Glomerular endothelial cell (primary cell): ENCODE measurements around the gene EPHA3. TPM values are rescaled to one million over a fixed set of nuclear protein-coding genes. Genes with fewer than 3 reads are reported as not detected.

Experiments used
- DNase-seq: peaks from one replicate; pipeline ENCODE4 v3.0.0-alpha.2; 2011; ENCODE audit warnings: low read depth, low spot score; ENCODE audit errors: extremely low read depth
- total RNA-seq: library from RNA; depleted of rRNA; stranded (reverse); fragments of >200 nt; gene quantifications from 2 replicates; pipeline ENCODE4 v1.2.3, GENCODE V29; 2015

EPHA3 gene
- total RNA-seq, 1 donor from 2014 or later, result 1.1 TPM

DNA sequence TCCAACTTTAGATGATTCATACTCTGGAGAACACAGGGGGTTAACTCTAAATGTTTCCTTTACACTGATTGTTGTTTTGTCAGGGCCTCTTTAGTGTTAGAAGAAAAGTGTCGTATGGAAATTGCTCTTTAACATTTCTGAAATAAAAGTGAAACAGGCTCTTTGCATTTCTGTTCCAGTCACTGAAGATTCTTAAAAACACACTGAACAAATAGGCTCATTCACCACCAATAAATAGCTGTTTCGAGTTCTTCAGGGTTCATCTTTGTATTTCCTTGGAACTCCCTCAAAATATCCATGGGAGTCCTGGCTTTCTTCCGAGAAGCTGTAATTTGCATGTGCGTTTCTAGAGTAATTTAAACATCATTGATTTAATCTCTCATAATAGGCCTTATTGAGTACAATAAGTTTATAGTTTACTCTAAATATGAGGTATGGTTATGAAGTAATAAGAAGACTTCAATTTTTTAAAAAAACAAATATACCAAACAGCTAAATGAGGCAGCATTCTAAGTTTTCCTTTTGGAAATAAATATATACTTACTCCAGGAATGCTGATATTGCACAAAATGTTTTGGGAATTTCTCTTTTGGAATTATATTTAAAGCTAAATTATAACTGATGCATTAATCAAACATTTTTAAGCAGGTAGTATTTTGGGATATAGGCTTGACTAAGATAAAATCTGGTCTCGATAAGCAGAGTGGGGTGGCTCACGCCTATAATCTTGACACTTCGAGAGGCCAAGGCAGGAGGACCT, 327.4 kb downstream of the EPHA3 start:
- DNase-seq, result no peak

GRCh38 chr3:89436846-89437245, 329.4 kb downstream of the EPHA3 start:
- no peak for DNase-seq

DNA sequence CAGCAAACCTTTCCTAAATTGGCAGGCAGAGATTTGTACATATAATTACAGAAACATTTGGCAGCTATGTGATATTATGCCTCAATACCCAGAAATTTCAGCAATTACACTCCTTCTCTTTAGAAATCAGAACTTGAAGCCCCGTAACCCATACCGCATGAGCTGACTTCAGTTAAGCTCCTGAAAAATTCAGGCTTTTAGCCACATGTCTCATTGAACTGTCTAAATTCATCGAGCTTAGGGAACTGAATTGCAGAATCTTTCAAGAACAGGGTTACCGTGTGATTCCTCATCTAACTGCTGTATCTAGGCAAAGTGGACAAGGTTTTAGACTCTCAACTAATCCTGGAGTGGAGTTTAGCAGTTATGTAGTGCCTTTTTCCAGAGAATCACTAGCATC, 333.0 kb downstream of the EPHA3 start:
- DNase-seq, result no peak

GRCh38 chr3:89441141-89441540, 333.7 kb downstream of the EPHA3 start:
- no peak for DNase-seq

GRCh38 chr3:89446593-89446992, 339.2 kb downstream of the EPHA3 start:
- no peak for DNase-seq

DNA sequence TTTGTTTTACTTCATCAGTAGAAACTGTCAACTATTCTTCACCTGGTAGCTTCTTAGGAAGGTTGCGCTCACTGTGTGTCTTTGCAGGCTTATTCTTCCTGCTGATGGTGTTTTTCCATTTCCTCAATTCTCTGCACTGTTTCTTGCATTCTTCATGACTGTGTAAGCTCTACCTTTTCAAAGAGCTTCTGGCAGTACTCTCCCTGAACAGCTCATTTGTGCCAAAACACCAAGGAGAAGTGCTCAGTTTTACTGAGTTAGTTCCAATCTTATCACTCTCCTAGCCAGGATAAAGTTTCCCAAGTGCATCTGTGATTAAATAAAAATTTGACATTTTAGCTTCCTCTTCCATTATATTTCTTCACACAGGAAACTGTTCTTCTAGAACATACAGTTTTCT, 339.8 kb downstream of the EPHA3 start:
- DNase-seq, result no peak

- DNase-seq, result no peak
Measured at GRCh38 chr3:89449086-89449485, 341.7 kb downstream of the EPHA3 start.

DNA sequence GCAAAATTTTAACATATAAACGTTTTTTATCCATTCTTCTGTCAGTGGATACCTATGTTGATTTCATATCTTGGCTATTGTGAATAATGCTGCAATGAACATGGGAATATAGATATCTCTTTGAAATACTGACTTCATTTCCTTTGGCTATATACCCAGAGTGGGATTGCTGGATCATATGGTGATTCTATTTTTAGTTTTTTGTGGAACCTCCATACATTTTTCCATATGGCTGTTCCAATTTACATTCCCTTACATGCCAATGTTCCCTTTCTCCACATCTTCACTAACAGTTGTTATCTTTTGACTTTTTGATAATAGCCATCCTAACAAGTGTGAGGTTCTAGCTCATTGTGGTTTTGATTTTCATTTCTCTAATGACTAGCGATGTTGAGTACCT, 344.6 kb downstream of the EPHA3 start:
- no peak for DNase-seq

GRCh38 chr3:89455240-89455639, 347.8 kb downstream of the EPHA3 start:
- DNase-seq, result no peak

GRCh38 chr3:89467898-89468363, 360.5 kb downstream of the EPHA3 start:
- no peak for DNase-seq

DNA sequence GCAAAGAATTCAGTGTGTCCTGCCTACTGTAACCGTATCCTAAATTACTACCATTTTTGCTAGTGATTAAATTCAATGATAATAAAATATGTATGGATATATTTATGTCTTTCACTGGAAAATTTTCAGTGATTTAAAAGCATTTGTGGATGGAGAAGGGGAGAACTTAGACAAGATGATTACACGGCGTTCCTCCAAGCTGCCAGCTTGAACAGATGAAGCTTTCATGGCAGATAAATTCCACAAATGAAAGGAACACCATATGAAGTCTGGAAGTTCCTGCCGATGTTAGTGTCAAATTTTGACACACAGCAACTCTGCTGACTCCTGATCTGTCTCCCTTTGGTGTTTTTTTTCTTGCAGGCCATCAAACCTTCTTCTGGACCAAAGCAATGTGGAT, 364.7 kb downstream of the EPHA3 start:
- no peak for DNase-seq

DNA sequence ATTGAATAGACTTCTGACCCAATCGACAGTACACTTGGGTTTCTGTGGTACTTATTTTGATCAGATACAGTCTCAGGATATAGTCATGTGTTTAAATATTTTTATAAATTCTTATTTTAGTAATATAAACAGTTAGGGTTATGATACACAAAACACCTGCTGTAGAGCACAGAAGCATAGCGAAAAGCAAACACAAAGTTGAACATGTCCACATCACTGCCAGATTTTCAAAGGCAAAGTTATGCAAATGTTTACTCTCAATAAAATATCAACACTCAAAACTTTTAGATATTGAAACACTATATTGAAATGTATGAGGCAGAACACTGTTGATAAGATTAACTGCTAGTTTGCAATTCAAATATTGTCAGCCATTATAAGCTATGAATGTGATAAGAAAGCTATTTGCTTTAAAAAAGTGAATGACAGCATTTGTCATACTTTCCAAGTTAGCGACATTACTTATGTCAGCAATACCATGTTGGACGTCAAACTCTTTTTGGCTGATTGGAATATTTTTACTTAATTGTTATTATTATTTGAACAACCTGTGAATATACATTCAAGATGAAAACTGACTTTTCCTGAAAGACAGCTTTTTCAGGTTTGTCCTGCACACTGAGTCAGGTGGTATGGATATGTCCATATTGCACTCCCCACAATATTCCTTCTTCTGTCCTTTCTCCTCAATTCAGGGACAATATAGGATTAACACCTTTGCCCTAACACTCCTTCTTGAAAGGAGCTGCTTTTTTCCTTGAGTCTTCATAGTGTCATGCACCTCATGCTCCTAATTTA, 367.1 kb downstream of the EPHA3 start:
- DNase-seq, result no peak

GRCh38 chr3:89488800-89489580, 381.6 kb downstream of the EPHA3 start:
- no peak for DNase-seq

GRCh38 chr3:89490129-89490528, 382.7 kb downstream of the EPHA3 start:
- DNase-seq, result no peak

- DNase-seq, result no peak
Measured at GRCh38 chr3:89494734-89495133, 387.3 kb downstream of the EPHA3 start.

- no peak for DNase-seq
Measured at GRCh38 chr3:89503891-89504391, 396.5 kb downstream of the EPHA3 start.

- DNase-seq, result no peak
Measured at GRCh38 chr3:89504432-89504831, 397.0 kb downstream of the EPHA3 start.

GRCh38 chr3:89506462-89507103, 399.2 kb downstream of the EPHA3 start:
- no peak for DNase-seq

GRCh38 chr3:89521328-89521727, 413.9 kb downstream of the EPHA3 start:
- no peak for DNase-seq

GRCh38 chr3:89522155-89522554, 414.7 kb downstream of the EPHA3 start:
- DNase-seq, result no peak

- no peak for DNase-seq
Measured at GRCh38 chr3:89525609-89526008, 418.2 kb downstream of the EPHA3 start.
